Erythroblast (primary cell): ENCODE data around the gene ARMC10.

Experiments
- GATA1 ChIP-seq: IDR thresholded peaks from 2 replicates; pipeline ENCODE4 v1.6.1; 2011; ENCODE audit warnings: low read depth, mild to moderate bottlenecking, control low read depth, low read length, moderate library complexity
- POLR2A ChIP-seq: IDR thresholded peaks from 2 replicates; pipeline ENCODE4 v1.6.1; 2011; ENCODE audit warnings: mild to moderate bottlenecking, low read length

DNA sequence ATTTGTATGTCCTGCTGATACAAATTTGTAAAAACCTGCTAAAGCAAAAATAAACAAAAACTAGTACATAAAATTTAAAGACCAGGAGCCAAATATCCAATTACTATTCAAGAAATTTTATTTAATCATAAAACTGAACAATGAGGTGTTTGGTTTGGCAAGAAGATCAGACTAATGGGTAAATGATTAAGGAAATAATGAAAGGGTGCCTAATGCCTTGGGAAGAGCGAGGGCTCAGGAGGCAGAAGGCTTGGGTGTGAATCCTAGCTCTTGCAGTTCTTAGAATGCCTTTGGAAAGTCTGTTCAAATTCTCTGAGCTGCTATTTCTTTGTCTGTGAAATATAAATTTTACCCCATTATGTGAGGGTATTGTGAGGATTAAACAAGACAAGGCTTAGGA lies 41.6 kb downstream of the ARMC10 start:
- TF ChIP-seq POLR2A: no peak
- no peak for TF ChIP-seq GATA1
